ENCODE measurements around the gene IPO11.
"Not testable (repeated sequence)": the region's sequence is repeated elsewhere in the genome, so short reads cannot be mapped to it uniquely, and the experiment has no call there.

Gene IPO11

GRCh38 chr5:62520812-62521211, 108.2 kb downstream of the IPO11 start:
- not testable (repeated sequence) for DNase-seq

- peak; percentile 2 to 18 for DNase-seq
Measured at GRCh38 chr5:62521319-62521718, 108.8 kb downstream of the IPO11 start.

- DNase-seq = no peak
Measured at GRCh38 chr5:62522811-62523210, 110.2 kb downstream of the IPO11 start.

- DNase-seq = no peak
Measured at GRCh38 chr5:62533597-62533996, 121.0 kb downstream of the IPO11 start.

GRCh38 chr5:62534461-62535236, 122.1 kb downstream of the IPO11 start:
- DNase-seq = no peak

GRCh38 chr5:62536232-62536631, 123.7 kb downstream of the IPO11 start:
- no peak for DNase-seq

GRCh38 chr5:62536783-62537182, 124.2 kb downstream of the IPO11 start:
- DNase-seq = no peak

GRCh38 chr5:62538017-62538942, 125.7 kb downstream of the IPO11 start:
- no peak for DNase-seq

- DNase-seq = no peak
Measured at GRCh38 chr5:62542720-62543119, 130.2 kb downstream of the IPO11 start.

GRCh38 chr5:62547945-62548630, 135.5 kb downstream of the IPO11 start:
- DNase-seq = peak in 1 of 2 experiments; percentile 12

GRCh38 chr5:62550103-62550502, 137.5 kb downstream of the IPO11 start:
- DNase-seq = no peak

GRCh38 chr5:62555930-62556329, 143.4 kb downstream of the IPO11 start:
- DNase-seq = no peak

GRCh38 chr5:62558941-62559340, 146.4 kb downstream of the IPO11 start:
- no peak for DNase-seq

- no peak for DNase-seq
Measured at GRCh38 chr5:62560786-62561185, 148.2 kb downstream of the IPO11 start.

- no peak for DNase-seq
Measured at GRCh38 chr5:62561896-62562295, 149.3 kb downstream of the IPO11 start.

- no peak for DNase-seq
Measured at GRCh38 chr5:62562867-62563266, 150.3 kb downstream of the IPO11 start.

- no peak for DNase-seq
Measured at GRCh38 chr5:62564101-62564500, 151.5 kb downstream of the IPO11 start.

GRCh38 chr5:62565740-62566139, 153.2 kb downstream of the IPO11 start:
- not testable (repeated sequence) for DNase-seq

- no peak for DNase-seq
Measured at GRCh38 chr5:62568143-62568542, 155.6 kb downstream of the IPO11 start.

GRCh38 chr5:62568800-62569432, 156.4 kb downstream of the IPO11 start:
- DNase-seq = no peak

GRCh38 chr5:62569470-62569869, 156.9 kb downstream of the IPO11 start:
- DNase-seq = no peak

- no peak for DNase-seq
Measured at GRCh38 chr5:62572918-62573514, 160.5 kb downstream of the IPO11 start.

Measured in AML-193 (cell line).